ENCODE results near the gene HIP1.

- no peak for TF ChIP-seq POLR2A (IDR thresholded peaks at IDR 0.05)
- no peak for TF ChIP-seq CTCF (IDR thresholded peaks at IDR 0.05)
Measured at GRCh38 chr7:75646571-75647102, 92.1 kb downstream of the HIP1 start.

Data from esophagus squamous epithelium (tissue), 4 donors.